HG03045 (cell line): ENCODE results near the gene TTC27.
A peak's percentile ranks its signal among the peaks of the same experiment; 100 is the strongest.

Source experiments
- ATAC-seq: cut with Tn5 transposase; IDR thresholded peaks from one replicate; pipeline ENCODE4 v1.9.1; 2021; ENCODE audit warnings: mild to moderate bottlenecking, moderate library complexity; ENCODE audit not compliant: unreplicated experiment

The TTC27 gene

GRCh38 chr2:32666704-32667103 lies 38.9 kb downstream of the TTC27 start:
- no peak for ATAC-seq

- ATAC-seq: no peak
Observed at GRCh38 chr2:32668254-32668653, 40.4 kb downstream of the TTC27 start.

- ATAC-seq: no peak
Observed at GRCh38 chr2:32671885-32672533, 44.2 kb downstream of the TTC27 start.

- ATAC-seq: no peak
Observed at GRCh38 chr2:32678825-32679224, 51.0 kb downstream of the TTC27 start.

- ATAC-seq: no peak
Observed at GRCh38 chr2:32680942-32681341, 53.1 kb downstream of the TTC27 start.

- no peak for ATAC-seq
Observed at GRCh38 chr2:32683520-32684086, 55.8 kb downstream of the TTC27 start.

GRCh38 chr2:32688541-32688940 lies 60.7 kb downstream of the TTC27 start:
- peak; percentile 82 for ATAC-seq

GRCh38 chr2:32691678-32692077 lies 63.8 kb downstream of the TTC27 start:
- no peak for ATAC-seq

- no peak for ATAC-seq
Observed at GRCh38 chr2:32696439-32696838, 68.6 kb downstream of the TTC27 start.

GRCh38 chr2:32697156-32697555 lies 69.3 kb downstream of the TTC27 start:
- ATAC-seq: no peak

- ATAC-seq: no peak
Observed at GRCh38 chr2:32699151-32699550, 71.3 kb downstream of the TTC27 start.

- ATAC-seq: no peak
Observed at GRCh38 chr2:32701806-32702205, 74.0 kb downstream of the TTC27 start.

GRCh38 chr2:32702303-32703064 lies 74.6 kb downstream of the TTC27 start:
- ATAC-seq: no peak

- ATAC-seq: no peak
Observed at GRCh38 chr2:32706815-32707579, 79.1 kb downstream of the TTC27 start.

GRCh38 chr2:32711219-32711618 lies 83.4 kb downstream of the TTC27 start:
- ATAC-seq: no peak

GRCh38 chr2:32711908-32712501 lies 84.2 kb downstream of the TTC27 start:
- ATAC-seq: no peak

GRCh38 chr2:32712870-32713269 lies 85.0 kb downstream of the TTC27 start:
- no peak for ATAC-seq

GRCh38 chr2:32714521-32714920 lies 86.7 kb downstream of the TTC27 start:
- ATAC-seq: no peak

GRCh38 chr2:32715391-32715841 lies 87.6 kb downstream of the TTC27 start:
- peak; percentile 89 for ATAC-seq

GRCh38 chr2:32715981-32716380 lies 88.1 kb downstream of the TTC27 start:
- no peak for ATAC-seq

GRCh38 chr2:32716598-32716997 lies 88.7 kb downstream of the TTC27 start:
- no peak for ATAC-seq
